OCI-LY1 (cell line): ENCODE results near the gene CD320.
"Not testable (repeated sequence)": the region's sequence is repeated elsewhere in the genome, so short reads cannot be mapped to it uniquely, and the experiment has no call there.

ENCODE experiments used
- CTCF ChIP-seq: fragments of 200-600 bp; sonication (generic), shearing (Covaris generic); IDR thresholded peaks from 2 replicates; pipeline ENCODE4 v1.5.1; 2017; ENCODE audit warnings: mild to moderate bottlenecking, antibody characterized with exemption, low read length, moderate library complexity, mixed read lengths
- EZH2 ChIP-seq: fragments of 200-600 bp; sonication (generic), shearing (Covaris generic); IDR thresholded peaks from 2 replicates; pipeline ENCODE4 v1.8.0; 2017; ENCODE audit warnings: borderline replicate concordance, mixed run types, mild to moderate bottlenecking, antibody characterized with exemption, low read length, moderate library complexity, mixed read lengths

DNA sequence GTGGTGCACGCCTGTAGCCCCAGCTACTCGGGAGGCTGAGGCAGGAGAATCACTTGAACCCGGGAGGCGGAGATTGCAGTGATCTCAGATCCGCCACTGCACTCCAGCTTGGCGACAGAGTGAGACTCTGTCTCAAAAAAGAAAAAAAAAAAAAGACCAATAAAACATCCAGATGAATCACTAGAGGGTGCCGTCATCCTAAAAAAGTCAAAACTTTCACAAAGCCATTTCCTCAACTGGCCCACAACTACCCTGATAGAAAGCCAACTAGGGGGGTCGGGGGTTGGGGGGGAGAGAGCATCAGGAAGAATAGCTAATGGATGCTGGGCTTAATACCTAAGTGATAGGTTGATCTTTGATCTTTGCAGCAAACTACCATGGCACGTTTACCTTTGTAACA, 10.7 kb upstream of the CD320 start:
- TF ChIP-seq EZH2, CTCF: not testable (repeated sequence)
